ENCODE measurements around the gene VARS1. TPM values are rescaled to one million over a fixed set of nuclear protein-coding genes. Genes with fewer than 3 reads are reported as not detected.
A peak's percentile ranks its signal among the peaks of the same experiment; 100 is the strongest.
"Not testable (repeated sequence)": the region's sequence is repeated elsewhere in the genome, so short reads cannot be mapped to it uniquely, and the experiment has no call there.

The VARS1 gene
- total RNA-seq, result 42.5 TPM

DNA sequence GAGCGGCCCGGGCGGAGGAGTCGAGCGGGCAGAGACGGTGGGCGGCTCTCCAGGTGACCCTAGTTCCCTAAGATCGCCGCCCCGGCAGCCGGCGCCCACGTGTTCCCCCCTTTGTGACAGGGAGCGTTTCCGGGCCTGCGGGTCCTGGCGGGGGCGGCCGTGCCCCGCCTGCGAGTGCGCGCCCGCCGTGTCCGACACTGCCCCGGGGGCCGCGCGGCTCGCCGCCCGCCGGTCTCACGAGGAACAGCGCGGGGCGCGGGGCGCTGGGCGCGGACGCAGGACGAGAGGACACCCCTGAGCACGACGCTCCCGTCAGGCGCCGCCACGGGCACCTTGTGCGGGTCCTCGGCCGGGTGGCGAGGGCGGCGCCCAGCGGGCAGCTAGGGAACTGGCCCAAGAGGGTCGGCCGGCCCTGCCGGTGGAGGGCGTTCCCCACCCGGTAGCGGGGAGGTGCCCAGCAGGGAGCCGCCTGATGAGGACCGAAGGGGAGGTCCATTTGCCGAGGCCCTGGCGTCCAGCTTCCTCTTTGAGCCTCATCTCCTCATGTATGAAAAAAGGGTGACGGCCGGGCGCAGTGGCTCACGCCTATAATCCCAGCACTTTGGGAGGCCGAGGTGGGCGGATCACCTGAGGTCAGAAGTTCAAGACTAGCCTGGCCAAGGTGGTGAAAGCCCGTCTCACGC lies at the start of gene VARS1:
Gene VARS1, minus strand, starts transcription at position 137 of the 683 bp plus-strand sequence. CDS start 535 bp downstream, outside the sequence.
- DNase-seq, result peak; percentile 92

DNA sequence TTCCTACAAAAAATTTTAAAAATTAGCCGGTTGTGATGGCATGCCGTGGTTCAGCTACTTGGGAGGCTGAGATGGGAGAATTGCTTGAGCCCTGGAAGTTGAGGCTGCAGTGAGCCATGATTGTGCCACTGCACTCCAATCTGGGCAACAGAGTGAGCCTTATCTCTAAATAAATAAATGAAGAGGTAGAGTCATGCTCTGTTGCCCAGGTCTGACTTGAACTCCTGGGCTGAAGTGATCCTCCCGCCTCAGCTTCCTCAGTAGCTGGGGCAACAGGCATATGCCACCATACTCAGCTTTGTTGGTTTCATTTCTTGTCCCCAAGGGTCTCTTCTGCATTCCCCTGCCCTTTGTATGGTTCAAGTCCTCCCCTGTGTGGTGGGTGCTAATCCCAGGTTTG lies 49.0 kb upstream of the VARS1 start:
- DNase-seq, result no peak

DNA sequence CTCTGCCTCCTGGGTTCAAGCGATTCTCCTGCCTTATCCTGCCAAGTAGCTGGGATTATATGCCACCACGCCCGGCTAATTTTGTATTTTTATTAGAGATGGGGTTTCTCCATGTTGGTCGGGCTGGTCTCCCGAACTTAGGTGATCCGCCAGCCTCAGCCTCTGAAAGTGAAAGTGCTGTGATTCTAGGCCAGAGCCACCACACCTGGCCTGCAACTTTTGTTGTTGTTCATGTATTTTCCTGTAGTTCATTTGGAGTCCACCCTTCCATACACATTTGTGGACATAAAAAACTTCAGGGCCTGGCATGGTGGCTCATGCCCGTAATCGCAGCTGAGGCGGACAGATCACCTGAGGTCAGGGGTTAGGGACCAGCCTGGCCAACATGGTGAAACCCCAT lies 46.5 kb upstream of the VARS1 start:
- no peak for DNase-seq

DNA sequence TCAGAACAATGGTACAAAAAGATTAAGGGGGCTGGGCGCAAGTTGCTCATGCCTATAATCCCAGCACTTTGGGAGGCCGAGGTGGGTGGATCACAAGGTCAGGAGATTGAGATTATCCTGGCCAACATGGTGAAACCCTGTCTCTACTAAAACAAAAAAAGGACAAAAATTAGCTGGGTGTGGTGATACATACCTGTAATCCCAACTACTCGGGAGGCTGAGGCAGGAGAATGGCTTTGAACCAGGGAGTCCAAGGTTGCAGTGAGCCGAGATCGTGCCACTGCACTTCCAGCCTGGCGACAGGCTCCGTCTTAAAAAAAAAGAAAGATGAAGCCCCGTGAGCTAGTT lies 44.2 kb upstream of the VARS1 start:
- not testable (repeated sequence) for DNase-seq

DNA sequence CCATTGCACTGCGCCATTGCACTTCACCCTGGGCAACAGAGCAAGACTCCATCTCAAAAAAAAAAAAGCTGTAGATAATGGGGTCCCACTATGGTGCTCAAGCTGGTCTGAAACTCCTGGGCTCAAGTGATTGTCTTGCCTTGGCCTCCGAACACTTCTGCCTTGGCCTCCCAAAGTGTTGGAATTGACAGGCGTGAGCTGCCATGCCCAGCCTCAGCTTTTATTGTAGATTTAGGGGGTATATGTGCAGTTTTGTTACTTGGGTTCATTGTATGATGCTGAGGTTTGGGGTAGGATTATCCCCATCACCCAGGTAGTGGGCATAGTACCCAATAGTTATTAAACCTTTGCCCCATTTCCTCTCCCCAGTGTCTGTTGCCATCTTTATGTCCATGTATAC lies 43.4 kb upstream of the VARS1 start:
- DNase-seq, result no peak

DNA sequence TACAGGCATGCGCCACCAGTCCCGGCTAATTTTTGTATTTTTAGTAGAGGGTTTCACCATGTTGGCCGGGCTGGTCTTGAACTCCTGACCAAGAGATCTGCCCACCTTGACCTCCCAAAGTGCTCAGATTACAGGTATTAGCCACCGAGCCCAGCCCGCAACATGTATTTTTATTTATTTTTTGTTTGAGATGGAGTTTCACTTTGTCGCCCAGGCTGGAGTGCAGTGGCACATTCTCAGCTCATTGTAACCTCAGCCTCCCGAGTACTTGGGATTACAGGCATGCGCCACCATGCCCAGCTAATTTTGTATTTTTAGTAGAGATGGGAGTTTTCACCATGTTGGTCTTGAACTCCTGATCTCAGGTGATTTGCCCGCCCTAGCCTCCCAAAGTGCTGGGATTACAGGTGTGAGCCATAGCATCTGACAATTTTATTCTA lies 42.6 kb upstream of the VARS1 start:
- not testable (repeated sequence) for DNase-seq

DNA sequence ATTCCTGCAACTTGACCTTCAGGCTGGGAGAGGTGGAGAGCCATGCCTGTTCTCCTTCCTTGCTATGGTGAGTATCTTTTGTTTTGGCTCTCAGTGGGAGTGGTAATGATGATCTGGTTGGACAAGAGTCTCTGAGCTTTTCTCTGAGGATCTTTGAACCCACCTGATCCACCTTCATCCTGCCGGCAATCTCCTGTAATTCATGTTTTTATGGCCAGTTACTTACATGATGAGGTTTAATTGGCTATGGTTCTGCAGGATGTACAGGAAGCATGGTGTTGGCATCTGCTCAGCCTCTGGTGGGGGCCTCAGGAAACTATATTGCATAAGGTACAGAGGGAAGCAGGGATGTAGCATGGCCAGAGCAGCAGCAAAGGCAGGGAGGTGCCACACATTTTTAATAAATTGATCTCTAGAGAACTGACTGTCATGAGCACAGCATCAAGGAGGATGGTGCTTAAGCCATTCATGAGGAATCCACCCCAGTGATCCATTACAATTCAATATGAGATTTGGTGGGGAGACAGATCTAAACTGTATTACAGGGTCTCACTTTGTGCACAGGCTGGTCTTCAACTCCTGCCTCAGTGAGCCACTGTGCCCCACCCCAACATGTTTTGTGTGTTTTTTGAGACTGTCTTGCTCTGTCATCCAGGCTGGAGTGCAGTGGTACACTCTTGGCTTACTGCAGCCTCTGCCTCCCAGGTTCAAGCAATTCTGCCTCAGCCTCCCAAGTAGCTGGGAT lies 42.0 kb upstream of the VARS1 start:
- DNase-seq, result no peak

DNA sequence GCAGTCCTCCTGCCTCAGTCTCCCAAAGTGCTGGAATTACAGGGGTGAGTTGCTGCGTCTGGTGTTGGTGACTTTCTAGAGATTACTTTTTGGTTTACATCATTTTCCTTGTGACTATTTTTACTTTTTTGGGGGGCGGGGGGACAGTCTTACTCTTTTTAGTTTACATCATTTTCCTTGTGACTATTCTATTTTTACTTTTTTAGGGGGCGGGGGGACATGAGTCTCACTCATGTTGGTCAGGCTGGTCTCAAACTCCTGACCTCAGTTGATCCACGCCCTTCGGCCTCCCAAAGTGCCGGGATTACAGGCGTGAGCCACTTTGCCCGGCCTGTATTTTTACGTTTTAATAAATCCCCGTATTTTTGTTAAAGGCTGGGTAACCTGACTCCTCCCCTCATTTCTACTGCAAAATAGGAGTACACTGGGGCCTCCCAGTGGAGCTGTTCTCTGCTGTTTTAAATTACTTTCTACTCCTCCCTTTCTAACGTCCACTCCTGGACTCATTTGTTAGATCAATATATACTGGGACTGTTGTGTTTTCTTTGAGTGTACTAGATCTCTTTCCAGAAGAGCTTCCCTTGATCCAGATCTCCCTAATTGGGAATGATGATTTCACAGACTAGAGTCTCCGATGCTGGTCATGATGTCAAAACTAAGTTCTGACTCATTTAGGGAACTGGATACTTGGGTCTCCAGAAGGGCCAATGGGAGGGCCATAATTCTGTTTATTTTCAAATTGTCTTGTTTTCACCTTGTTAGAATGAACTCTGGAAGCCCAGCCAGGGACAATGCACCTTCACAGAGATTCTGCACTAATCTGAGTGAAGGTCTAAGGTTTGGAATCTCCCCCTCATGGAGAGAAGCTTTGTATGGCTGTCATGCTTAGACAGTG lies 41.2 kb upstream of the VARS1 start:
- DNase-seq, result no peak

DNA sequence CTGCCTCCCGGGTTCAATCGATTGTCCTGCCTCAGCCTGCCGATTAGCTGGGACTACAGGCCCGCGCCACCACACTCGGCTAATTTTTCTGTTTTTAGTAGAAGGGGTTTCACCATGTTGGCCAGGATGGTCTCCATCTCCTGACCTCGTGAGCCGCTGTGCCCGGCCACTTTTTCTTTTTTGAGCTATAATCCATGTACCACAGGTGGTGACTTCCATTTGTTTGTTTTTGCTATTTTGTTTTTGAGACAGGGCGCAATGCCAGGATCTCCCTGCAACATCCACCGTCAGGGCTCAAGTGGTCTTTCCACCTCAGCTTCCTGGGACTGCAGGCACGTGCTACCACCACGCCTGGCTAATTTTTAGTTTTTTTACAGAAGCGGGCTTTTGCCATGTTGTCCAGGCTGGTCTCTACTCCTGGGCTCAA lies 40.5 kb upstream of the VARS1 start:
- no peak for DNase-seq

DNA sequence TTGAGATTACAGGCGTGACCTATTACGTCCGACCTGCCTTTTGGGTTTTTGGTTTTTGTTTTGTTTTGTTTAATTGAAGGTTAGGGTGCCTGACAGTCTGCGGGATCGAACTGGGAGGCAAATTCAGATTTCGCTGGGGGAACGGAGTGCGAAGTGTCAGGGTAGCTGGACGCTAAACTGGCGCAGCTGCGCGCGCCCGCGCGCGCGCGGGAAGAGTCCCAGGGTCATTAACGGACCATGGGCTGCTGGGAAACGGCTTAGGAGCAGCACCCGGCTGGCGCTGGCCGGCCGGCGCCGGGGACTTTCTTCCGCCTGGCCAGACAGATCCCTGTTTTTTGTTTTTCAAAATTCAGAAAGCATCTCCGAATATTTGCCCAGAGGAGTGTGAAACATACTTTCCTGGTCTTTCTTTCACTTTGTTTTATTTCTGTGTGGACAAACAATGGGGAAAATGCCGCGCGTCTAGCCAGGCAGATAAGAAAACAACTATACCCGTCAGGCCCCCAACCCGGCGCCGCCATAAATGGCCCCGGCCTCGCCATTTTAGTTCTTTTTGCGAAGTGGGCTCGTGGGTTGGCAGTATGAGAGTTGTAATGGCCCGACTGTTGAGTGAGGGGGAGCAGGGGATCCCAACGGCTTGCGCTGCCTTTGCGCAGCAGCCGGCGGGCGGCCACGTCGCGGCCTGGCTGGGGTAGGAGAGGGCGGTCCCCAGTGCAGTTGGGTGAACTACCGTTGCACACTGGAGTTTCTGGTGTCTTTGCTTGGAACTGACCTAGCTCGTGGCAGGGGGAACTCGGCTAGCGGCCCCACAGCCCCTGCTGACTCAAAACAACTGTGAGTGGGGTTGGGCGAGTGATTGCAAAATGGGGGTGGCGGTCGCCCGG lies 39.1 kb upstream of the VARS1 start:
- peak; percentile 95 for DNase-seq

DNA sequence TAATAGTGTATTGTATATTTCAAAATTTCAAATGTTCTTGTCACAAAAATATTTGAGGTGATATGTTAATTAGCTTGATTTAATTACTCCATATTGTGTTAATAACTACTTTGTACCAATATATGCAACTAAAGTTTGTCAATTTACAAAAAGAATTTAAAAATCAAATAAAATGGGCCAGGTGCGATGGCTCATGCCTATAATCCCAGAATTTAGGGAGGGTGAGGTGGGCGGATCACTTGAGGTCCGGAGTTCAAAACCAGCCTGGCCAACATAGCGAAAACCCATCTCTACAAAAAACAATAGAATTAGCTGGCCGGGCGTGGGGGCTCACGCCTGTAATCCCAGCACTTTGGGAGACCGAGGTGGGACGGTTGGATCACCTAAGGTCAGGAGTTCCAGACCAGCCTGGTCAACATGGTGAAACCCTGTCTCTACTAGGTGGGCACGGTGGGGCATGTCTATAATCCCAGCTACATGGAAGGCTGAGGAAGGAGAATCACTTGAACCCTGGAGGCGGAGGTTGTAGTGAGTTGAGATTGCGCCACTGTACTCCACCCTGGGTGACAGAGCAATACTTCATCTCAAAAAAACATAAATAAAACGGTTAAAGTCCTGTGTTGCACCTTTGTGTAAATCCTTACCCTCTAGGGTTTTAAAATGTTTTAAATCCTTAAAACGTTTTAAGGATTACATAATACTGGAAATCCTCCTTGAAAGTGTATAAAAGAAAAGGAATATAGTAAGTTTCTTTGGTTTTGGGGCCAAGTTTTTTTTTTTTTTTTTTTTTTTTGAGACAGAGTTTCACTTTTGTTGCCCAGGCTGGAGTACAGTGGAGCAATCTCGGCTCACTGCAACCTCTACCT lies 36.0 kb upstream of the VARS1 start:
- no peak for DNase-seq

DNA sequence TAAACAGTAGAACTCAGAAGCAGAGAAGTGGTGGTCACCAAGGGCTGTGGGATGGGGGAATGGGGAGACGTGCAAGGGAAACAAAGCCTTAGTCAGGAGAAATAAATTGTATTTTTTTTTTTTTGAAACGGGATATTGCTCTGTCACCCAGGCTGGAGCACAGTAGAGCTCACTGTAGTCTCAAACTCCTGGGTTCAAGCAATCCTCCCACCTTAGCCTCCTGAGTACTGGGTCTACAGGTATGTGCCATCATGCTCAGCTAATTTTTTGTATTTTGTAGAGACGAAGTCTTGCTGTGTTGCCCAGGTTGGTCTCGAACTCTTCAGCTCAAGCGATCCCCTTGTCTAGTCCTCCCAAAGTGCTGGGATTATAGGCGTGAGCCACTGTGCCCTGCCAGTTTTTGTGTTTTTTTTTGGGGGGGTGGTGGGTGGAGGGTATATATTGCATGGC lies 35.4 kb upstream of the VARS1 start:
- no peak for DNase-seq

DNA sequence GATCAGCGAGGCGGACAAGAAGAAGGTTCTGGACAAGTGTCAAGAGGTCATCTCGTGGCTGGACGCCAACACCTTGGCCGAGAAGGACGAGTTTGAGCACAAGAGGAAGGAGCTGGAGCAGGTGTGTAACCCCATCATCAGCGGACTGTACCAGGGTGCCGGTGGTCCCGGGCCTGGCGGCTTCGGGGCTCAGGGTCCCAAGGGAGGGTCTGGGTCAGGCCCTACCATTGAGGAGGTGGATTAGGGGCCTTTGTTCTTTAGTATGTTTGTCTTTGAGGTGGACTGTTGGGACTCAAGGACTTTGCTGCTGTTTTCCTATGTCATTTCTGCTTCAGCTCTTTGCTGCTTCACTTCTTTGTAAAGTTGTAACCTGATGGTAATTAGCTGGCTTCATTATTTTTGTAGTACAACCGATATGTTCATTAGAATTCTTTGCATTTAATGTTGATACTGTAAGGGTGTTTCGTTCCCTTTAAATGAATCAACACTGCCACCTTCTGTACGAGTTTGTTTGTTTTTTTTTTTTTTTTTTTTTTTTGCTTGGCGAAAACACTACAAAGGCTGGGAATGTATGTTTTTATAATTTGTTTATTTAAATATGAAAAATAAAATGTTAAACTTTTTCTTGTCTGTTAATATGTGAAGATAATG lies 34.2 kb upstream of the VARS1 start:
- DNase-seq, result peak; percentile 83

DNA sequence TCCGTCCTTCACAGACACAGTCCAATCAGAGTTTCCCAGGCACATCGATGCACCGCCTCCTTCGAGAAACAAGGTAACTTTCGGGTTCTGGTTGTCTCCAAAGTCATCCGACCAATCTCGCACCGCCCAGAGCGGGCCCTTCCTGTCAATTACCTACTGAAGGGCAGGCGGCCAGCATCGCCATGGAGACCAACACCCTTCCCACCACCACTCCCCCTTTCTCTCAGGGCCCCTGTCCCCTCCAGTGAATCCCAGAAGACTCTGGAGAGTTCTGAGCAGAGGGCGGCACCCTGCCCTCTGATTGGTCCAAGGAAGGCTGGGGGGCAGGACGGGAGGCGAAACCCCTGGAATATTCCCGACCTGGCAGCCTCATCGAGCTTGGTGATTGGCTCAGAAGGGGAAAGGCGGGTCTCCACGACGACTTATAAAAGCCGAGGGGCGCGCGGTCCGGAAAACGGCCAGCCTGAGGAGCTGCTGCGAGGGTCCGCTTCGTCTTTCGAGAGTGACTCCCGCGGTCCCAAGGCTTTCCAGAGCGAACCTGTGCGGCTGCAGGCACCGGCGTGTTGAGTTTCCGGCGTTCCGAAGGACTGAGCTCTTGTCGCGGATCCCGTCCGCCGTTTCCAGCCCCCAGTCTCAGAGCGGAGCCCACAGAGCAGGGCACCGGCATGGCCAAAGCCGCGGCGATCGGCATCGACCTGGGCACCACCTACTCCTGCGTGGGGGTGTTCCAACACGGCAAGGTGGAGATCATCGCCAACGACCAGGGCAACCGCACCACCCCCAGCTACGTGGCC lies 31.9 kb upstream of the VARS1 start, which contains the start of gene HSPA1B:
Gene HSPA1B, plus strand, starts transcription at position 453 of the 794 bp plus-strand sequence. Its CDS starts 213 bp downstream, at position 666.
- peak; percentile 100 for DNase-seq

DNA sequence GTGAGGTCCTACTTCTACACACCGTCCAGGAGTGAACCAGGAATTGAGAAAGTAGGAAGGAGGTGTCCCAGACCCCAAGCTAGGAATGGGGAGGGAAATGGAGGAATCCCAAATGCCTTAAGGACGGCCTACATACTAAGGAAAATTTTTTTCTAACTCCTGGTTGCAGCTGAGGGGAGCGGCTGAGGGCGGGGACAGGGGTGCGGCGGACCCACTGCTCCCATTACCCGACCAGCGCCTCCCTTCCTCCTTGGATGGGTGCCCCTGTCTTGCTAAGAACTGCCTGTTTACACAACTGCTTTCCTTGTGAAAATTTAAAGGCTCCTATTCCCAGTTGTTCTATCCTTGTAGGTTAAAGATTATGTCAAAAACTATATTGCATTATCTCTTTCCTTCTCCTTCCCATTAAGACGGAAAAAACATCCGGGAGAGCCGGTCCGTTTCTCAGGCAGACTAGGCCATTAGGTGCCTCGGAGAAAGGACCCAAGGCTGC lies 31.3 kb upstream of the VARS1 start:
- DNase-seq, result peak; percentile 94

DNA sequence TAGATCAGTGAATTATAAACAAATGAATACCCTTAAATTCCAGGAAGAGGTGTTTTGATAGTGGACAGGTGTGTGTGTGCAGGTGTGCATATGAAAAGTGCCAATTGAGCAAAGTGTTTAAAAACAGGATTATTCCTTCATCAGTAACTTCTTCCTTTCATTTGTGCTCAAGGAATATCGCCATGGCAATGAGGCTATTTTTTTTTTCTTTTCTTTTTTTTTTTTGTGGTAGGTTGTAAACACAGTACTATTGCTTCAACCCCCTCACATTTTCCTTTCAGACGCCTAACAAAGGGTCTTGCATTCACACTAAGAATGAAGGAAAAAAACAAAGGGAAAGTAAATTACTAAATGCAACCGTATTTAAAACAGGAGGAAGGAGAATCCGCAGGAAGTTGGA lies 30.0 kb upstream of the VARS1 start:
- DNase-seq, result no peak

DNA sequence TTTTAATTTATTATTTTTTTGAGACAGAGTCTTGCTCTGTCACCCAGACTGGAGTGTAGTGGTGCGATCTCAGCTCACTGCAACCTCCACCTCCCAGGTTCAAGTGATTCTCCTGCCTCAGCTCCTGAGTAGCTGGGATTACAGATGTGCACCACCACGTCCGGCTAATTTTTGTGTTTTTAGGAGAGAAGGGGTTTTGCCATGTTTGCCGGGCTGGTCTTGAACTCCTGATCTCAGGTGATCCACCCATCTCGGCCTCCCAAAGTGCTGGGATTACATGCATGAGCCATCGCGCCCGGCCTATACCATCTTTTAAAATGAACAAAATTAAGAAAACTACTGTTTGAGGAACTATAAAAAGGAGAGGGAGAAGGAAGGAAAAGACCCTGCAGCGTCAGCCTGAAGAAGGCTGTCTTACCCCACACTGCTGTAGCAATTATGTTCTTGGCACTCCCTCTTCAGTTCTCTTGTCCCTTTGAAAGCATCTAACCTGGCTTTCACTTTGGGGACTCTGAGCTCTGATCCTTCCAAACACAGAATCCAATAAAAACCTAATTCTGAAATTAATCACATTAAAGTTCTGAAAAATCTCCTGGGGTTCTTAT lies 28.1 kb upstream of the VARS1 start:
- DNase-seq, result not testable (repeated sequence)

DNA sequence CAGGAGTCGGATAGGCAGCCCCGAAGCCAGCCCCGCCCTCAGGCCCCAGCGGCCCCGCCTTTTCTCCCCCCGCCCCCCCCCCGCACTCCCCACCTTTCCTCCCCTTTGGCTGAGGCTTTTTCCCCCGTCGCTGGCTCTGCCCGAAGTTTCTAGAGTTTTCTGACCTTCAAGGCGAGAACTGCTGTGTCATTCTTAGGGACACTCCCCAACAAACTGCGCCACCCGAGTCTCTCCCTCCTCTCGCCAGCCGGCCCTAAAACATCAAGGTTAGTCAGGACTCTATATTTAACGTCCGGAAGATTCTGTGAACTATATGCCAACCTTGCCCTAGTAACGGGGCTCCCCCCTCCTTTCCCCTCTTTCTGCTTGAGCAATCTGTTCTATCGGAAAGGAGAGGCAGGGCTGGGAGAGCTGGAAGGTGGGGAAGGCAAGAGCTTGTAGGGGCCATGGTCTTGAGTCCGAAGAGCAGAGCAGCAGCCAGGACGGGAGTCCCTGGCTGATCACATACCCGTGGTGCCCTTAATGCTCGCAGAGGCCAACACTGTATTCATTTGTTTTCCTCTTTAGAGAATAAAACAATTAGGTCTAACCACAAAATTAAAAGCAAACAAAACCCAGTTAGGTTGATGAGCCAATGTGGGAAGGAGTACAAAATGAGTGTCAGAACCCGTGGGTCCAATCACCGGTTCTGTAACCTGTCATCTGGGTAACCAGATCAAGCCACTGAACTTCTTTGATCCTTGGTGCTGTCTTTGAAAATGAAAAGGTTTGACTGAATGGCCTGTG lies 26.7 kb upstream of the VARS1 start:
- DNase-seq, result peak; percentile 78
